Measurements from ENCODE around the gene PTBP3. TPM values are rescaled to one million over a fixed set of nuclear protein-coding genes. Genes with fewer than 3 reads are reported as not detected.
A peak's percentile ranks its signal among the peaks of the same experiment; 100 is the strongest.

PTBP3 gene
- total and polyA plus RNA-seq, 2 of the 13 experiments (the other 11 are each of a cell fraction or from before 2014, with no cell fraction given) = 52.8 to 61.1 TPM

DNA sequence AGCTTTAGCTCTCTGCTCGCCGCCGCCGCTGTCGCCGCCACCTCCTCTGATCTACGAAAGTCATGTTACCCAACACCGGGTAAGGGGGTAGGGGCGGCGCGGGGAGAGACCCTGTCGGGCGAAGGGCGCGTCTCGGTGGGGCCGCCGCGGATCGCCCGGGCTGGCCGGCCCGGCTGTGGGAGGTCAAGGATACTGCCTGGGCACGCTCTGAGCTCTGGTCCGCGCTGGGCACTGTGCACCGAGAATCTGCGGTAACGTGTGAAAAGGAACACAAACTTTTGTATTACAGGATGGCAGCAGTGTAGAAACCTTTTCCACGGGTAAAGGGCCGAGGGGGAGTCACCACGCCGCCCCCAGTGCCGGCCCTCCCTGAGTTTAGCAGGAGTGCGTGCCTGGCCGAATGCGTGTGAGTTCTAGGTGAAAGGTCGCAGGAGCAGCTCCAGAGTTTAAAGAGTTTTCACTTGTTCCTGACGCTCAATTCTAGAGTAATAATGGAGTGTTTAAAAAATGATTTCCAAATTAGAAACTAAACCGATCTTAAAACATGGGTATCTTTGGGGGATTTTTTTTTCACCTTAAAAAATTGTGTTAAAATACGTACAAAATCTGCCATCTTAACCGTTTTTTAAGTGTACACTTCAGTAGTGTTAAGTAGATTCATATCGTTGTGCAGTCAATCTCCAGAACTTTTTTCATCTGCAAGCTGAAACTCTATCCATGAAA is 46.8 kb upstream of the PTBP3 start, which contains the start of gene HSDL2 (continued):
- TF ChIP-seq NCOR1 (IDR thresholded peaks at IDR 0.05; ENCODE audit: borderline replicate concordance, low read length) (peak; percentile 20; the same call in 1 of the 2 replicates), SOX6 (IDR thresholded peaks at IDR 0.05) (no peak), SOX6 (CRISPR knock-in tag; IDR thresholded peaks at IDR 0.05) (peak; percentile 53; the same call in 1 of the 2 replicates), BCL6 (CRISPR knock-in tag; IDR thresholded peaks at IDR 0.05) (peak; percentile 84), ZNF263 (CRISPR knock-in tag; IDR thresholded peaks at IDR 0.05) (no peak), PLRG1 (conservative IDR thresholded peaks at IDR 0.05) (no peak), ZNF292 (CRISPR knock-in tag; IDR thresholded peaks at IDR 0.05; ENCODE audit: borderline replicate concordance, low read depth) (no peak), ZNF138 (CRISPR knock-in tag; IDR thresholded peaks at IDR 0.05; ENCODE audit: low read depth) (0 out of 2 replicates have a peak, but pooled peaks have one; percentile 47), ZMAT5 (CRISPR knock-in tag; IDR thresholded peaks at IDR 0.05; ENCODE audit: borderline replicate concordance, low read depth) (no peak), ZNF143 (CRISPR knock-in tag; IDR thresholded peaks at IDR 0.05) (no peak), NCOA1 (CRISPR knock-in tag; IDR thresholded peaks at IDR 0.05) (0 out of 2 replicates have a peak, but pooled peaks have one; percentile 34), RORA (CRISPR knock-in tag; IDR thresholded peaks at IDR 0.05) (no peak), ZNF33A (CRISPR knock-in tag; IDR thresholded peaks at IDR 0.05; ENCODE audit: borderline replicate concordance) (no peak), ZFP91 (CRISPR knock-in tag; IDR thresholded peaks at IDR 0.05; ENCODE audit: borderline replicate concordance) (0 out of 2 replicates have a peak, but pooled peaks have one; percentile 31), ZSCAN21 (CRISPR knock-in tag; IDR thresholded peaks at IDR 0.05; ENCODE audit: borderline replicate concordance) (no peak), ZNF709 (CRISPR knock-in tag; IDR thresholded peaks at IDR 0.05) (0 out of 2 replicates have a peak, but pooled peaks have one; percentile 32), NONO (IDR thresholded peaks at IDR 0.05) (no peak), NONO (CRISPR knock-in tag; conservative IDR thresholded peaks at IDR 0.05) (peak; percentile 30; the same call in 1 of the 2 replicates), POLR2AphosphoS5 (IDR thresholded peaks at IDR 0.05; ENCODE audit: low read depth, low read length) (no peak), EHMT2 (IDR thresholded peaks at IDR 0.05; ENCODE audit: borderline replicate concordance, low read depth, low read length) (no peak), TAF1 (CRISPR knock-in tag; IDR thresholded peaks at IDR 0.05) (no peak; the same call in 1 of the 2 replicates), ZNF883 (CRISPR knock-in tag; IDR thresholded peaks at IDR 0.05; ENCODE audit: not compliant biosample characterization) (no peak), ZNF343 (CRISPR knock-in tag; IDR thresholded peaks at IDR 0.05) (no peak), ELF4 (CRISPR knock-in tag; IDR thresholded peaks at IDR 0.05; ENCODE audit: borderline replicate concordance) (no peak), IKZF1 (IDR thresholded peaks at IDR 0.05) (no peak), ZNF552 (CRISPR knock-in tag; IDR thresholded peaks at IDR 0.05; ENCODE audit: borderline replicate concordance) (no peak)
- TF ChIP-seq, protein P1, sequence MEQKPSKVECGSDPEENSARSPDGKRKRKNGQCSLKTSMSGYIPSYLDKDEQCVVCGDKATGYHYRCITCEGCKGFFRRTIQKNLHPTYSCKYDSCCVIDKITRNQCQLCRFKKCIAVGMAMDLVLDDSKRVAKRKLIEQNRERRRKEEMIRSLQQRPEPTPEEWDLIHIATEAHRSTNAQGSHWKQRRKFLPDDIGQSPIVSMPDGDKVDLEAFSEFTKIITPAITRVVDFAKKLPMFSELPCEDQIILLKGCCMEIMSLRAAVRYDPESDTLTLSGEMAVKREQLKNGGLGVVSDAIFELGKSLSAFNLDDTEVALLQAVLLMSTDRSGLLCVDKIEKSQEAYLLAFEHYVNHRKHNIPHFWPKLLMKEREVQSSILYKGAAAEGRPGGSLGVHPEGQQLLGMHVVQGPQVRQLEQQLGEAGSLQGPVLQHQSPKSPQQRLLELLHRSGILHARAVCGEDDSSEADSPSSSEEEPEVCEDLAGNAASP (CRISPR knock-in tag; IDR thresholded peaks at IDR 0.05; ENCODE audit: borderline replicate concordance) = peak; percentile 48; the same call in 1 of the 2 replicates
